ENCODE results near the gene OR2AT4.
"Not testable (repeated sequence)": the region's sequence is repeated elsewhere in the genome, so short reads cannot be mapped to it uniquely, and the experiment has no call there.

Gene OR2AT4

DNA sequence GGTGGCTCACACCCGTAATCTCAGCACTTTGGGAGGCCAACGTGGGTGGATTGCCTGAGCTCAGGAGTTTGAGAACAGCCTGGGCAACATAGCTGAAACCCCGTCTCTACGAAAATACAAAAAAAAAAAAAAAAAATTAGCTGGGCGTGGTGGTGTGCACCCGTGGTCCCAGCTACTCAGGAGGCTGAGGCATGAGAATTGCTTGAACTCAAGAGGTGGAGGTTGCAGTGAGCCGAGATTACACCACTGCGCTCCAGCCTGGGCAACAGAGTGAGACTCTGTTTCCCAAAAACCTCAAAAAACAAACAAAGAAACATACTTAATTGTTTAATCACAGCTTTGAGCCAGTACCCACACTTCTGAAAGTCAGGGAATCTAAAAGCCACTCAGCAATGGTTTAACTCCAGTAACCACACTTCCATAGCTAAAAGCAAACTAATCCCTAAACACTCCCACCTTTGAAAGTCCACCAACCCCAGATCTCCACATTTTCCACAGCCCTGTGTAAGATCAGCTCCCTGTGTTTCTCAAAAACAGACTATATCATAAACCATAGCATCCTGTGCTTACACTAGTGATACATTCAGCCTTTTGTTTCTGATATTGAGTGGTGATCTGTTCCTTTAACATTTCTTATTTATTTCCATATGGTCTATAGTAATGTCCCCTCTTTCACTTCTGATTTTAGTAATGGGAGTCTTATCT lies 4.9 kb upstream of the OR2AT4 start:
- no peak for DNase-seq

DNA sequence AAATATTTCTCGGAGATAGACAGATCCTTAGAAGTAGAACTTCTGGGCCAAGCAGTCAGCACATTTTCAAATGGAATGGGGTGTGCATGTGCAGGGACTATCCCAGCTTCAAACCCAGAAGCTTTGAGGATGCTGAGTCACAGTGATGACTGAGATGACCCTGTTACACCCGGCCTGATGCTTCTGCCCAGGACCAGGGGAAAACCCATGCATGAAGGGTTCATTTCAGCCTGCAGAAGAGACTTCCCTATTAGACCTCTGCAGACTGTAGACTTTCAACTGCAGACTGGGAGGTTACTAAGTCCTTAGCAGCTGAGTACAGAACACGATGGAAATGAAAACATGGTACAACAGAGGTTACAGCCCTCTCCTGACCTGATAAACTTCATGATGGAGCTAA lies 3.6 kb upstream of the OR2AT4 start:
- DNase-seq = peak in 1 of 2 experiments; percentile 33

DNA sequence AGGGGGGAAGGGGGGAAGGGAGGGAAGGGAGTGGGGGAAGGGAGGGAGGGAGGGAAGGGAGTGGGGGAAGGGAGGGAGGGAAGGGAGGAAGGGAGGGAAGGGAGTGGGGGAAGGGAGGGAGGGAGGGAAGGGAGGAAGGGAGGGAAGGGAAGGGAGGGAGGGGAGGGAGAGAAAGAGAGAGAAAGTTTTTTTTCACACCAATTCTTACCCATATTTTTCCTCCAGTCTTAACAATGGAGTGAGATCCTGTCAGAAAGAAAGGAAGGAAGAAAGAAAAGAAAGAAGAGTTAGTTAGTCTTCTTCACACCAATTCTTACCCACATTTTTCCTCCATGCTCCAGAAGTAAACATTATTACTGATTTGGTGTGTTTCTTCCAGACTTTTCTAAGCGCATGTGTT lies 3.0 kb upstream of the OR2AT4 start:
- no peak for DNase-seq

DNA sequence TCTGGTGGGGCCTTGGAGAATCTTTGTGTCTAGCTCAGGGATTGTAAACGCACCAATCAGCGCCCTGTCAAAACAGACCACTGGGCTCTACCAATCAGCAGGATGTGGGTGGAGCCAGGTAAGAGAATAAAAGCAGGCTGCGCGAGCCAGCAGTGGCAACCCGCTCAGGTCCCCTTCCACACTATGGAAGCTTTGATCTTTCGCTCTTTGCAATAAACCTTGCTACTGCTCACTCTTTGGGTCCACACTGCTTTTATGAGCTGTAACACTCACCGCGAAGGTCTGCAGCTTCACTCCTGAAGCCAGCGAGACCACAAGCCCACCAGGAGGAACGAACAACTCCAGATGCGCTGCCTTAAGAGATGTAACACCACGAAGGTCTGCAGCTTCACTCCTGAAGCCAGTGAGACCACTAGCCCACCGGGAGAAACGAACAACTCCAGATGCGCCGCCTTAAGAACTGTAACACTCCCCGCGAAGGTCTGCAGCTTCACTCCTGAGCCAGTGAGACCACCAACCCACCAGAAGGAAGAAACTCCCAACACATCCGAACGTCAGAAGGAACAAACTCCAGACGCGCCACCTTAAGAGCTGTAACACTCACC lies 2.3 kb upstream of the OR2AT4 start:
- DNase-seq = not testable (repeated sequence)

DNA sequence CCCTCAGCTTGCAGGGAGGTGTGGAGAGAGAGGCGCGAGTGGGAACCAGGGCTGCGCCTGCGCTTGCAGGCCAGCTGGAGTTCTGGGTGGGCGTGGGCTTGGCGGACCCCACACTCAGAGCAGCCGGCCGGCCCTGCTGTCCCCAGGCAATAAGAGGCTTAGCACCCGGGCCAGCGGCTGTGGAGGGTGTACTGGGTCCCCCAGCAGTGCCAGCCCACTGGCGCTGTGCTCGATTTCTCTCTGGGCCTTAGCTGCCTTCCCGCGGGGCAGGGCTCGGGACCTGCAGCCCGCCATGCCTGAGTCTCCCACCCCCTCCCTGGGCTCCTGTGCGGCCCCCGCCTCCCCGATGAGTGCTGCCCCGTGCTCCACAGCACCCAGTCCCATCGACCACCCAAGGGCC lies 1.5 kb upstream of the OR2AT4 start:
- DNase-seq = not testable (repeated sequence)

DNA sequence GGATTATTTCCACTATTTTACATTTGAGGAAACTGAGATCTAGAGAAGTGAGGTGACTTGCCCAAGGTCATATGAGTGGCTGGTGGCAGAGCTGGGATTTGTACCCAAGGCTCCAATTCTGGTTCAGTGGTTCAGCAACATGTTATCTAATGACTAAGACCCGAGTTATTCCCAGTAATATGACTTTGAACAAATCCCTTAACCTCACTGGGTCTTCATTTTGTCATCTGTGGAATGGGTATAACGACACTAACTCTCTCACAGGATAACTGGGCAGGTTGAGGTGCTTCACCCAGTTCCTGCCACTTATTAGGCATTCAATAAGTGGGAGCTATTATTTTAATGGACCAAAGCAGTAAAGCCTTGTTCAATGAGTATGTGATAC lies 489 bp upstream of the OR2AT4 start:
- no peak for DNase-seq

DNA sequence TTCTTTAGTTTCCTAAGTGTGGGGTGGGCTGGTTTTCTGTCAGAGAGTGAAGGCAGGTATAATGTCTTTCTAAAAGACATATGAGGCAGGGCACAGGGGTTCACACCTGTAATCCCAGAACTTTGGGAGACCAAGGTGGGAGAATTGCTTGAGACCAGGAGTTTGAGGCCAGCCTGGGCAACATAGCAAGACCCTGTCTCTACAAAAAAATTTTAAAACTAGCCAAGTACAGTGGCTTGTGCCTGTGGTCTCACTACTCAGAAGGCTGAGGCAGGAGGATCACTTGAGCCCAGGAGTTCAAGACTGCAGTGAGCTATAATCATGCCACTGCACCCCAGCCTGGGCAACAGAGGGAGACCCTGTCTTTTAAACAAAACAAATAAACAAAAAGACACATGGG lies 2.3 kb downstream of the OR2AT4 start:
- not testable (repeated sequence) for DNase-seq

DNA sequence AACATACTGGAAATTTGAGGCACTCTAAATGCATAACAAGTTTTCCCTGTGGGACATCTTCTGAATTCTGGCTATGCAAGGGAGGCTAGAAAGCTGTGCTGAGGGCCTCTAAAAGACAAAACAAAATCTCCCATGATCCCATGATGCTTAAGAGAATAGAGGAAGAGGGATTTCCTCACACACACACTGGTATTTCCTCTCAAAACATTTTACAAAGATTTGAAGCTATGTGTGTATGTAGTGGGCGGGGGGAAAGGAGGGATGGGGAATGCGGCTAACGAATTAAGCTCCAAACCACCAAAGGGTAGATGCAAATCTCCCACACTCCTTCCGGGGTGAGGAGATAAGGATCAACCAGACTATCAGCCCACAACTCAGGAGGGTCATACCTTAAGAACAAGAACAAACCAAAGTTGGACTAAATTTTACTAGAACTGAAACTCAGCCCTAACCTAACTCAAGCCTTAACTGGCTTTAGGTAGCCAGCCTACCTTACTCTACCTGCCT lies 6.0 kb downstream of the OR2AT4 start:
- DNase-seq = no peak

DNA sequence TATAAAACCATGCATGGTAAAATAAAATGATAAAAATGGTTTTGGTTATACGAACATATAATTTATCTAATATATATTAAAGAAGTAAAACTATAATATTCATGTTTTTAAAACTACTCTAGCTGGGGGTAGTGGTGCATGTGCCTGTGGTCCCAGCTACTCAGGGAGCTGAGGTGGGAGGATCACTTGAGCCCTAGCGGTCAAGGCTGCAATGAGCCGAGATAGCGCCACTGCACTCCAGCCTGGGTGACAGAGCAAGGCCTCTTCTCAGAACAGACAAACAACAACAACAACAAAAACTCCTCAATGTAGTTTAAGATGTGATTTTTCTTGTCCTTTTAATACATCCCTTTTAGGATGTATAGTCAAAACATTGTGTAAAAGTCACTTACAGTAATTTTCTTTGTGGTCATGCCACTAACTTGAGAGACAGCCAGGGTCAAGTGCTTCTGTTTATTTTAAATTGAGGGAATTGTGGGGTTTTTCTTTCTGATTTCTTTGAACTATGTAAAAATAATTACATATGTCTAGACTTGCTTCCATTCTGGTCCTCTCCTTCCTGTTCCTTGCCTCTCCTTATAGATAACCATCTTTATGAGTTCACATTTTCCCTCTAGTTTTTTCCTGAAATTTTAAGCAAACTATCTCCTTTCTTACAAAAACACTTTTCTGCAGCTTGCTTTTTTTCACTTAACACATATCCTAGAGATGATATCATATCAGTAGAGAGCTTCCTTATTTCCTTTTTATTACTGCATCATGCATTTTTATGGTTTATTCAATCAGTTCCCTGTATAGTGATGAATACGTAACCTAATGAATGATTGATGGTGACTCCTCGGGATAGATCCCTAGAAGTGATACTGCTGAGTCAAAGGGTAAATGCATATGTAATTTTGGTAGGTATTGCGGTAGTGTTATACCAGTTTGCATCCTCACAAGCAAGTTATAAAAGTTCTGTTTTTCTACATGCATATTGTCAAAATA lies 9.1 kb downstream of the OR2AT4 start:
- no peak for DNase-seq

DNA sequence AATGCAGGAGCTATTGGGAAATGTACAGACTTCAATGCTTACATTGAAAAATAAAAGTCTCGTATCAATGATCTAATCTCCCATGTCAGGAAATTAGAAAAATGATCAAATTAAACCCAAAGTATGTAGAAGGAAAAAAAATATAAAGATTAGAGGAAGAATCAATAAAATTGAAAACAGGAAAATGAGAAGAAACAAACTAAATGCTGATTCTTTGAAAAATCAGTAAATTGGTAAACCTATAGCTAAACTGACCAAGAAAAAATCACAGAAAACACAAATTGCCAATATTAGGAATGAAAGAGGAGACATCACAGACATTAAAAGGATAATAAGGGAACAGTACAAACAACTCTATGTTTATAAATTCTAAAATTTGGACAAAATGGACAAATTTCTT lies 11.8 kb downstream of the OR2AT4 start:
- DNase-seq = no peak

DNA sequence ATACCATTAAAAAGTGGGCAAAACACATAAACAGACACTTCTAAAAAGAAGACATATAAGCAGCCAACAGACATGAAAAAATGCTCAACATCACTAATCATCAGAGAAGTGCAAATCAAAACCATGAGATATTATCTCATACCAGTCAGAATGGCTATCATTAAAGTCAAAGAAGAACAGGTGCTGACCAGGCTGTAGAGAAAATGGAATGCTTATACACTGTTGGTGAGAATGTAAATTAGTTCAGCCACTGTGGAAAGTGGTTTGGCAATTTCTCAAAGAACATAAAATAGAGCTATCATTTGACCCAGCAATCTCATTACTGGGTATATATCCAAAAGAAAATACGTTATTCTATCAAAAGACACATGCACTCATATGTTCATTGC lies 13.5 kb downstream of the OR2AT4 start:
- DNase-seq = no peak

DNA sequence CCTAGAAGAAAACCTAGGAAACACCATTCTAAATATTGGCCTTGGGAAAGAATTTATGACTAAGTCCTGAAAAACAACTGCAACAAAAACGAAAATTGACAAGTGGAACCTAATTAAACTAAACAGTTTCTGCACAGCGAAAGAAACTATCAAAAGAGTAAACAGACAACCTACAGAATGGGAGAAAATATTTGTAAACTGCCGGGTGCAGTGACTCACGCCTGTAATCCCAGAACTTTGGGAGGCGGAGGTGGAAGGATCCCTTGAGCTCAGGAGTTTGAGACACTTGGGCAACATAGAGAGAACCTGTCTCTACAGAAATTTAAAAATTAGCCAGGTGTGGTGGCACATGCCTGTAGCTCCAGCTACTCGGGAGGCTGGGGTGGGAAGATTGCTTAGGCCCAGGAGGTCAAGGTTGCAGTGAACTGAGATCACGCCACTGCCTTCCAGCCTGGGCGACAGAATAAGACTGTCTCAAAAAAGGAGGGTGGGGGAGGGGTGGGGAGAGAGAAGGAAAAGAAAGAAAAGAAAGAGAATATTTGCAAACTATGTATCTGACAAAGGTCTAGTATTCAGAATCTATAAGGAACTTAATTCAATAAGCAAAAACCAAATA lies 14.0 kb downstream of the OR2AT4 start:
- no peak for DNase-seq

DNA sequence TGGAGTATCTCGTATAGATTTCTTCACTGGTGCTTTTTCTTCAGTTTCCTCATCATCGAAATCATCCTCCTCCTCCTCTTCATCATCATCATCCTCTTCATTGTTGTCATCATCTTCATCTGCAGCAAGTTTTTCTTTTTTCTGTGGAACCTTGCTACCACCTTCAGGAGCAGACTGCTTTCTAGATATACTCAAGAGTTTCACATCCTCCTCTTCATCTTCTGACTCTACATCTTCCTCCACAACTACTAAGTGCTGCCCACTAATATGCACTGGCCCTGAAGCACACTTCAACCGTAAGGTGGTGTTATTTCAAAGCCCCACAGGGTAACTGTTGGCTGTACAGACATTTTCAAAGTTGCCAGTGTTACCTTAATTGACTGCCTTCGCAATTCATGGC lies 17.1 kb downstream of the OR2AT4 start:
- DNase-seq = no peak

DNA sequence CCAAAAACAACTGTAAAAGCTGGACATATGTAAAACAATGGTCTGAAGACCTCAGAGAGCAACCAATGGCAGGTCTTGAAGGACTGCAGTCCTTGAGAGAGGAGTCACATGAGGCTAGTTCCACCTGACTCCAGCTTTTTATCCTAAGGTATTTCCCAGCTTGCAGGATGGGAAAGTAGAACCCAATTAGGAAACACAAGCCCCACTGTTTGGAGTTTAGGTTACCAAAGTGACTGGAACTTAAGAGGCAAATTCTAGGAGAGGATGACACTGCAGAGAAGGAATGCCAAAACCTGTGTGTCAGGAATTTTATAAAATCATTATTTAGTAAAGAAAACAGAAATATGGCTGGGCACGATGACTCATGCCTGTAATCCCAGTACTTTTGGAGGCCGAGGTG lies 18.4 kb downstream of the OR2AT4 start:
- peak in 1 of 2 experiments; percentile 5 for DNase-seq

DNA sequence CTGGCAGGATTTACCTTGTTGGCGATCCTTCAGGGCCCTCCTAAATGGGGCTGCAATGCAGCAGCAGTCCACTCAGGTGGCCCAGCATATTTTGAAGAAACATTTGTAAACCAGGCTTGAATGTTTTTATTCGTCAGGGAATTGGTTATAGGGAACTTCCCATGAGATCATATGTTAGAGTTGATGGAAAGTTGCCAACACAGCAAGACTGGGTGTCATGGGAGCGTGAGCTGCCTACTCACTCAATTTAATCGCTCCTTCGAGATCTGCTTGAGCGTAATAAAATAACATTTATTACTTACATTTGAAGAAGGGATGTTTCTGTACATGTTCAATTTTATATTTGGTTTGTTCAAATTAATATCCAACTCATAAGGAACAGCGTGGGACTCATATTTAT lies 19.4 kb downstream of the OR2AT4 start:
- no peak for DNase-seq

DNA sequence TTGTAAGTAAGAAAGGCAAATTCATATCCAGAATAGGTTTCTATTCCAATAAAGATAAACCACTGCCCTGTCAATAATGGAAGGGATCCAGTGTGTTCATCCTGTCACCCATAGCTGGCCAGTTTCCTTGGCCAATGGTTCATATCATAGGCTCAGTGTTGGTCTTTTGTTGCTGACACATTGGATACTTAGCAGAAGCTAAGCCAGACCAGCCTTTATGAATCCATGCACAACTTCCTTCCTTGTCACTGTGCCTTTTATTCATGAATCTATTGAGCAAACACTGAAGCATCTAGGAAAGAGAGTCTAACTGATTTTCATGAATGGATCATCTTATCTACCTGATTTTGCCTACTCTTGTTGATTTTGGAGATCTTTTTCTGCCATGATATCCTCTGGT lies 20.0 kb downstream of the OR2AT4 start:
- no peak for DNase-seq

DNA sequence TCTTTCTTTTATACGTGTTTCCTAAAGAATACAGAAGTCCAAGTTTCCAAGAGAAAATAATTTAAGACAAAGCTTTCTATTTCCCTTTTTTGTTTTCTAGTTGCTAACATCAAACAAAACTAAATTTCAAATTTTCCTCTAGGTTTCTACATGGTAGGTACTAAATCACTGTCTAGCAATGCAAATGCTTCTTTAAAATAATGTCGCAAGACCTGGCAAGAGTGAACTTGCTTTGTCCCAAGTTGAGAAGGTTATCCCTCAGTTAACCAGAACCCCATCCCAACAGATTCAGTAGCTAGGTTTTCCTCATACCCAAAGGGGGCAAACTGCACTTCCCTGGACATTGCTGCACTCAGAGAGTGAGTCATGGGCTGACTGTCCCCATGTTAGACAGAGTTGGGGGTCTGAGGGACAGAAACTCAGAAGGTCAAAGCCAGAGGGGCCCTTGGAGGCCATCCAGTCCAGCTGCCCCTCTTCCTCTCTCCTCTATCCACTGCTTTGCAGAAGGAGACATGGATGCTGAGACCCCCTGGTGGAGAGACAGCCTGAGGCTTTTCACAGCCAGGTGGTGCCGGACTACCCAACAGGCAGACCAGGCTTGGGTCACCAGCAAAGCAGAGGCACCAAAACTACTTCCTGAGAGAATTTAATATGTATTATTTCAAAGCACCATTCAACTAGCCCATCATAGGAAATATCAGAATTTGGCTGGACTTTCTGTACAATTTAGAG lies 23.1 kb downstream of the OR2AT4 start:
- DNase-seq = no peak

DNA sequence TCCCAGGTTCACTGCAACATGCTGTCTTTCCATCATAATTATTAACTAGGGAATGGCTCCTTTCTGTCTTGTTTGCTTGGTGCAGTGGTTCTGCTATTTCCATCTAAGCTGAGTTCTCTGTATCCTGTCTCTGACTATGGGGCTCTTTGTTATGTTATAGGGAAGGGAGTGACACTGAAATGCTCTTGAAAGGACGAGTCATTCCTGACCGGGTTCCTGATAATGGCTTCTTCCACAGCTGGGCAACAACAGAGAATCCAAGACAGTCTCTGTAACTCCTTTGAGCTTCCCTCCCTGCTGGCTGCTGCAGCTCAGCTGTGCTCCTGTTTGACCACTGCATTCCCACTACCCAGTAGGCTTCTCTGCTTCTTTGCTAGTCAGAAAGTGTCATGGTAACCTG lies 24.1 kb downstream of the OR2AT4 start:
- no peak for DNase-seq

DNA sequence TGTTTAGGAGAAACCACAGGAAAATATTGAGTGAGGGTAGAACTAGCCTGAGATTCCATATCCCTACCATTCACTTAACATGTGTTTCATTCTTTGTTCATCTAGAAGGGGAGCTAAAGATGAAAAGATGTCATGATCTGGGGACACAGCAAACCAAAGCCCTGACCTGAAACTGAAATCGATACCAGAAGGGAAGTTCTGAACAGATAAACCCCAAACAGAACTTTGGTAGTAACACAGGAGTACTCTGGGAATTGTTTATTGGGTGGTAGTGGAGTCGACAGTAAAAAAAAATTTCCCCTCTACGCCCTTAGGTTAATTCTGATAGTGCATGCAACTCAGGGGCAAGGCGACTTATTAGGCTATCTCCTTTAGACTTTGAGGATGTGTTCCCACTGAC lies 27.2 kb downstream of the OR2AT4 start:
- DNase-seq = no peak

DNA sequence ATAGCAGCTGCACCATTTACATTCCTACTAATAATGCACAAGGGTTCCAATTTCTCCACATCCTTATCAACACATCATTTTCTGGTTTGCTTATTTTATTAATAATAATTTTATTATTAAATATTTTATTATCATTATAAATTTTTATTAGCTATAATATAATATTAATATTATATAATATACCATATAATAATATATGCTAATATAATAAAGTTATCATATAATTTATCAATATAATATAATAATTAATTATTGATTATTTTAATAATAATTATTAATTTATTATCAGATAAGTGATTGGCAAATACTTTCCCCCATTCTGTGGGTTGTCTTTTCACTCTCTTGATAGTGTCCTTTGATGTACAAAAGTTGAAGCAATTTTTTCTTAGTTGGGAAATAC lies 27.7 kb downstream of the OR2AT4 start:
- DNase-seq = no peak

DNA sequence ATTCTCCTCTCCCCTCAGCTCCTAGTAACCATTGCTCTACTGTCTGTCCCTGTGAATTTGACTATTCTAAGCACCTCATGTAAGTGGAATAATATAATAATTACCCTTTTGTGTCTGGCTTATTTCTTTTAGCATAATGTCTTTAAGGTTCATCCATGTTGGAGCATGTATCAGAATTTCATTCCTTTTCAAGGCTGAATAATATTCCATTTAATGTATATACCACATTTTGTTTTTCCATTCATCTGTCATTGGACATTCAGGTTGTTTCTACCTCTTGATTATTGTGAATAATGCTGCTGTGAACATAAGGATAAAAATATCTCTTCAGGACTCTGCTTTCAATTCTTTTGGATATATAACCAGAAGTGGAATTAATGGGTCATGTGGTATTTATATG lies 28.1 kb downstream of the OR2AT4 start:
- DNase-seq = no peak

DNA sequence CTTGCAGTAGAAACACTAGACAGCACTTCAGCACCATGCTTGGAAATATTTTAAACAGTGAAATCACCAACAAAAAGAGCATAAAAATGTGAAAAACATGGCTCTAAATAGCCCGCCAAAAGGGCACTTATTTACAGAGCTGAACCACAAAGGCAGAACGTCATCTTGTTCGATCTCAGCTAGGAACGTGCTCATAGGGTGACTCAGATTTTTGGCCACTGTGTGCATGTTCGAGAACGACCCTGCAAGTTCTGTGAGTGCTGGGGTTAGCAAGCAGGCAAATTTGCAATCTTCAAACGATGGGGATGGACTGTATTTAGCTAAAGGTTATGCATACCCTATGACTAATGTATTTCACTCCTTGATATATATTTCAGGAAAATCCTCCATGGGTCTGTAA lies 30.6 kb downstream of the OR2AT4 start:
- DNase-seq = no peak
